HCT116 (cell line): ENCODE results near the gene AP3S1. TPM values are rescaled to one million over a fixed set of nuclear protein-coding genes. Genes with fewer than 3 reads are reported as not detected.

Source experiments
- ATAC-seq: fragments of 200-7000 bp; cut with Tn5 transposase; 2 replicates; pipeline ENCODE4 v1.9.1; 2020; ENCODE audit warnings: mild to moderate bottlenecking, moderate library complexity
- BruUV-seq: library from RNA; stranded (reverse); fragments of 400-500 nt; replicated peaks from 2 replicates; lab custom pipeline; 2021; lab: Mats Ljungman, UMichigan
- CTCF ChIA-PET: fragments of 300-600 bp; sonication (Branson Sonifier 250); formaldehyde crosslinking; loops from one replicate; lab custom pipeline; 2021; ENCODE audit warnings: antibody characterized with exemption; lab: Charles Lee
- POLR2A ChIA-PET: fragments of 300-600, 350-600 bp; sonication (Branson Sonifier 250); formaldehyde crosslinking; loops from one replicate; lab custom pipeline; 2021; ENCODE audit warnings: antibody characterized with exemption; lab: Charles Lee
- RAD21 ChIA-PET, 2 experiments: fragments of 300-600 bp; sonication (Branson Sonifier 250); formaldehyde crosslinking; loops; one replicate each; lab custom pipeline; 2023; ENCODE audit warnings: low total read pairs in 2 of 2; ENCODE audit not compliant: uncharacterized antibody in 2 of 2, unreplicated experiment in 2 of 2, low non-redundant PET in 1 of 2; lab: Charles Lee
- DNase-seq: peaks from one replicate; pipeline ENCODE4 v3.0.0-alpha.2; 2010; ENCODE audit warnings: low read depth, low spot score
- H2AFZ ChIP-seq: fragments of 200-600 bp; shearing (Covaris generic), sonication (generic); 2 replicates; pipeline ENCODE4 v1.6.1; 2017; ENCODE audit warnings: low read depth, mixed run types, mixed read lengths, antibody characterized with exemption, low read length; ENCODE audit not compliant: poor library complexity, severe bottlenecking
- H3K27ac ChIP-seq: 2 replicates; pipeline ENCODE4 v1.5.1; 2012; ENCODE audit warnings: low read depth, low read length
- H3K27me3 ChIP-seq: fragments of 200-600 bp; sonication (generic); 2 replicates; pipeline ENCODE4 v1.6.1; 2016; ENCODE audit warnings: mixed run types, low read length, mixed read lengths; ENCODE audit not compliant: insufficient read depth
- H3K36me3 ChIP-seq, 2 experiments: fragments of 200-500 bp in 1 of 2; fragments of 200-600 bp in 1 of 2; sonication (Bioruptor generic) in 1 of 2; sonication (generic) in 1 of 2; 2 replicates each; pipeline versions ENCODE4 v1.5.1 to v1.6.1; 2014 to 2016; ENCODE audit warnings: low read length in 2 of 2, inconsistent platforms in 1 of 2, mixed read lengths in 1 of 2, mixed run types in 1 of 2; ENCODE audit not compliant: insufficient read depth in 2 of 2, control insufficient read depth in 1 of 2
- H3K4me1 ChIP-seq, 2 experiments: fragments of 200-600 bp in 1 of 2; sonication (generic) in 1 of 2; 2 replicates each; pipeline versions ENCODE4 v1.5.1 to v1.6.1; 2012 to 2017; ENCODE audit warnings: low read length in 2 of 2, inconsistent platforms in 1 of 2, mild to moderate bottlenecking in 1 of 2, mixed read lengths in 1 of 2, mixed run types in 1 of 2, moderate library complexity in 1 of 2; ENCODE audit not compliant: insufficient read depth in 2 of 2, control insufficient read depth in 1 of 2
- H3K4me2 ChIP-seq: fragments of 200-600 bp; sonication (generic); 2 replicates; pipeline ENCODE4 v1.6.1; 2017; ENCODE audit warnings: mixed run types, low read length, mixed read lengths
- H3K4me3 ChIP-seq, 2 experiments: fragments of 200-600 bp in 1 of 2; sonication (generic) in 1 of 2; replicated peaks in 1 of 2; 2 replicates each; pipeline ENCODE4 v1.5.1; 2011 to 2016; ENCODE audit warnings: low read length in 2 of 2, control low read depth in 1 of 2, low read depth in 1 of 2, mild to moderate bottlenecking in 1 of 2, mixed read lengths in 1 of 2, mixed run types in 1 of 2
- H3K79me2 ChIP-seq: fragments of 200-600 bp; sonication (generic); 2 replicates; pipeline ENCODE4 v1.6.1; 2017; ENCODE audit warnings: mild to moderate bottlenecking, mixed run types, low read length, moderate library complexity, mixed read lengths; ENCODE audit not compliant: insufficient read depth
- H3K9ac ChIP-seq: fragments of 200-600 bp; sonication (generic); 2 replicates; pipeline ENCODE4 v1.6.1; 2016; ENCODE audit warnings: low read length, mixed read lengths
- H3K9me2 ChIP-seq: fragments of 200-600 bp; sonication (generic), shearing (Covaris generic); 2 replicates; pipeline ENCODE4 v1.6.1; 2017; ENCODE audit warnings: mixed run types, mild to moderate bottlenecking, moderate library complexity; ENCODE audit not compliant: insufficient read depth
- H3K9me3 ChIP-seq, 2 experiments: fragments of 200-500 bp in 1 of 2; fragments of 200-600 bp in 1 of 2; sonication (Bioruptor generic) in 1 of 2; sonication (generic) in 1 of 2; 2 replicates each; pipeline ENCODE4 v1.6.1; 2014 to 2017; ENCODE audit warnings: low read length in 2 of 2, mixed read lengths in 2 of 2, inconsistent platforms in 1 of 2, low read depth in 1 of 2, mild to moderate bottlenecking in 1 of 2, mixed run types in 1 of 2, moderate library complexity in 1 of 2; ENCODE audit not compliant: control insufficient read depth in 1 of 2, insufficient read depth in 1 of 2
- H4K20me1 ChIP-seq: fragments of 200-600 bp; sonication (generic), shearing (Covaris generic); 2 replicates; pipeline ENCODE4 v1.6.1; 2017; ENCODE audit warnings: mixed run types, mild to moderate bottlenecking, moderate library complexity; ENCODE audit not compliant: insufficient read depth
- CEBPB ChIP-seq: IDR thresholded peaks from 2 replicates; pipeline ENCODE4 v1.6.1; 2012; ENCODE audit warnings: low read depth
- FOSL1 ChIP-seq: IDR thresholded peaks from 2 replicates; pipeline ENCODE4 v1.6.1; 2012; ENCODE audit warnings: low read depth
- JUND ChIP-seq: IDR thresholded peaks from 2 replicates; pipeline ENCODE4 v1.6.1; 2012
- POLR2A ChIP-seq: IDR thresholded peaks from 2 replicates; pipeline ENCODE4 v1.7.0; 2011; ENCODE audit warnings: borderline replicate concordance; ENCODE audit not compliant: insufficient read depth, insufficient read length; ENCODE audit errors: extremely low read depth
- SIN3A ChIP-seq: IDR thresholded peaks from 2 replicates; pipeline ENCODE4 v1.6.1; 2012; ENCODE audit warnings: low read depth
- SRF ChIP-seq: IDR thresholded peaks from 2 replicates; pipeline ENCODE4 v1.6.1; 2012; ENCODE audit warnings: low read depth
- intact Hi-C: fragments of 100-400 bp; cut with micrococcal nuclease; formaldehyde crosslinking; loops from 2 replicates; pipeline ENCODE4 v1.10.0; 2022
- total RNA-seq: library from RNA; stranded (reverse); gene quantifications from one replicate; pipeline ENCODE4 v1.2.1, GENCODE V29; 2021; ENCODE audit not compliant: unreplicated experiment
- TF ChIP-seq, protein P1 (sequence below): IDR thresholded peaks from 2 replicates; pipeline ENCODE4 v1.6.1; 2012
- TF ChIP-seq, protein P2 (sequence below), 3 experiments: fragments of 200-600 bp in 1 of 3; sonication (generic) in 1 of 3; IDR thresholded peaks in 2 of 3; conservative IDR thresholded peaks in 1 of 3; 2 replicates each; pipeline ENCODE4 v1.5.1; 2012 to 2017; ENCODE audit warnings: low read depth in 2 of 3, low read length in 2 of 3, antibody characterized with exemption in 1 of 3, borderline replicate concordance in 1 of 3, control low read depth in 1 of 3, mild to moderate bottlenecking in 1 of 3, mixed read lengths in 1 of 3, mixed run types in 1 of 3, moderate library complexity in 1 of 3; ENCODE audit not compliant: insufficient read depth in 1 of 3
- TF ChIP-seq, protein P3 (sequence below): IDR thresholded peaks from 2 replicates; pipeline ENCODE4 v1.6.1; 2012; ENCODE audit warnings: low read depth

Gene AP3S1
- total RNA-seq, 1 experiment from 2014 or later: 432 TPM

DNA sequence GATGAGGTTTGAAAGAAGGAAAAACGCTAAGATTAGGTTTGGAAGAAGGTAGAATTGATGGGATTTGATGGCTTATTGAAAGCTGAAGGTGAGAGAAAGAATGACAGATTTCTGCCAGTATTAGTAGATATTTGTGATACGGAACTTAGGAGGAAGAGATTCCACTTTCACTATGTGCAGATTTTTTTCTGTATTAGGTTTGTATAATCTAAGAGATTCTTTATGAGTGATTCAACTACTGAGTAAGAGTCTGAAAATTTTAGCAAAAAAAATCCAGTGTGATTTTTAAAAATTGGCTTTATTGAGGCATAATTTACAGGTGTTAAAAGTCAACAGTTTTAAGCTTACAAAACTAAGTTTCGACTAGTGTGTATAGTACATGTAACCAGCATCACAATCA, 54.1 kb downstream of the AP3S1 start:
- Histone ChIP-seq H3K9ac (no peak overlapping the region), H3K4me3 (no peak overlapping the region), H3K9me3 (no peaks in the 10 kb centered on the region), H3K79me2 (peaks cover 100% of the 10 kb centered on the region), H2AFZ (no peak overlapping the region), H3K27ac (no peak overlapping the region; the same call in 1 of the 2 replicates), H4K20me1 (no peaks in the 10 kb centered on the region; the same call in 1 of the 2 replicates), H3K36me3 (peaks cover 0 to 27% of the 10 kb centered on the region in 2 experiments; a peak in 1 of 4 replicates), H3K4me2 (peak overlapping the region; percentile 14), H3K27me3 (no peaks in the 10 kb centered on the region), H3K4me1 (peaks cover 0 to 62% of the 10 kb centered on the region in 2 experiments; a peak in 2 of 4 replicates), H3K9me2 (no peaks in the 10 kb centered on the region)
- RAD21 ChIA-PET: no interaction called here
- POLR2A ChIA-PET: no interaction called here
- intact Hi-C loops: no loop called here
- CTCF ChIA-PET: interaction anchor here (1.1 to 1.7 kb wide), 2 partner anchors 8 to 173 kb away, joined by 3 to 7 read pairs; no protein-coding TSS in a partner anchor
- no peak for ATAC-seq
- no TSS peak for BruUV-seq
- TF ChIP-seq, protein P1, sequence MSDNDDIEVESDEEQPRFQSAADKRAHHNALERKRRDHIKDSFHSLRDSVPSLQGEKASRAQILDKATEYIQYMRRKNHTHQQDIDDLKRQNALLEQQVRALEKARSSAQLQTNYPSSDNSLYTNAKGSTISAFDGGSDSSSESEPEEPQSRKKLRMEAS: no peak
- TF ChIP-seq SIN3A (no peak), JUND (0 out of 2 replicates have a peak, but pooled peaks have one; percentile 17), FOSL1 (peak; percentile 33; the same call in 1 of the 2 replicates), CEBPB (no peak), POLR2A (no peak), SRF (no peak)
- TF ChIP-seq, protein P2, sequence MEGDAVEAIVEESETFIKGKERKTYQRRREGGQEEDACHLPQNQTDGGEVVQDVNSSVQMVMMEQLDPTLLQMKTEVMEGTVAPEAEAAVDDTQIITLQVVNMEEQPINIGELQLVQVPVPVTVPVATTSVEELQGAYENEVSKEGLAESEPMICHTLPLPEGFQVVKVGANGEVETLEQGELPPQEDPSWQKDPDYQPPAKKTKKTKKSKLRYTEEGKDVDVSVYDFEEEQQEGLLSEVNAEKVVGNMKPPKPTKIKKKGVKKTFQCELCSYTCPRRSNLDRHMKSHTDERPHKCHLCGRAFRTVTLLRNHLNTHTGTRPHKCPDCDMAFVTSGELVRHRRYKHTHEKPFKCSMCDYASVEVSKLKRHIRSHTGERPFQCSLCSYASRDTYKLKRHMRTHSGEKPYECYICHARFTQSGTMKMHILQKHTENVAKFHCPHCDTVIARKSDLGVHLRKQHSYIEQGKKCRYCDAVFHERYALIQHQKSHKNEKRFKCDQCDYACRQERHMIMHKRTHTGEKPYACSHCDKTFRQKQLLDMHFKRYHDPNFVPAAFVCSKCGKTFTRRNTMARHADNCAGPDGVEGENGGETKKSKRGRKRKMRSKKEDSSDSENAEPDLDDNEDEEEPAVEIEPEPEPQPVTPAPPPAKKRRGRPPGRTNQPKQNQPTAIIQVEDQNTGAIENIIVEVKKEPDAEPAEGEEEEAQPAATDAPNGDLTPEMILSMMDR (IDR thresholded peaks at IDR 0.05 in 2 of 3, conservative IDR thresholded peaks at IDR 0.05 in 1 of 3; ENCODE audit: borderline replicate concordance in 1 of 3, insufficient read depth in 1 of 3, low read depth in 2 of 3, low read length in 2 of 3): no peak
- TF ChIP-seq, protein P3, sequence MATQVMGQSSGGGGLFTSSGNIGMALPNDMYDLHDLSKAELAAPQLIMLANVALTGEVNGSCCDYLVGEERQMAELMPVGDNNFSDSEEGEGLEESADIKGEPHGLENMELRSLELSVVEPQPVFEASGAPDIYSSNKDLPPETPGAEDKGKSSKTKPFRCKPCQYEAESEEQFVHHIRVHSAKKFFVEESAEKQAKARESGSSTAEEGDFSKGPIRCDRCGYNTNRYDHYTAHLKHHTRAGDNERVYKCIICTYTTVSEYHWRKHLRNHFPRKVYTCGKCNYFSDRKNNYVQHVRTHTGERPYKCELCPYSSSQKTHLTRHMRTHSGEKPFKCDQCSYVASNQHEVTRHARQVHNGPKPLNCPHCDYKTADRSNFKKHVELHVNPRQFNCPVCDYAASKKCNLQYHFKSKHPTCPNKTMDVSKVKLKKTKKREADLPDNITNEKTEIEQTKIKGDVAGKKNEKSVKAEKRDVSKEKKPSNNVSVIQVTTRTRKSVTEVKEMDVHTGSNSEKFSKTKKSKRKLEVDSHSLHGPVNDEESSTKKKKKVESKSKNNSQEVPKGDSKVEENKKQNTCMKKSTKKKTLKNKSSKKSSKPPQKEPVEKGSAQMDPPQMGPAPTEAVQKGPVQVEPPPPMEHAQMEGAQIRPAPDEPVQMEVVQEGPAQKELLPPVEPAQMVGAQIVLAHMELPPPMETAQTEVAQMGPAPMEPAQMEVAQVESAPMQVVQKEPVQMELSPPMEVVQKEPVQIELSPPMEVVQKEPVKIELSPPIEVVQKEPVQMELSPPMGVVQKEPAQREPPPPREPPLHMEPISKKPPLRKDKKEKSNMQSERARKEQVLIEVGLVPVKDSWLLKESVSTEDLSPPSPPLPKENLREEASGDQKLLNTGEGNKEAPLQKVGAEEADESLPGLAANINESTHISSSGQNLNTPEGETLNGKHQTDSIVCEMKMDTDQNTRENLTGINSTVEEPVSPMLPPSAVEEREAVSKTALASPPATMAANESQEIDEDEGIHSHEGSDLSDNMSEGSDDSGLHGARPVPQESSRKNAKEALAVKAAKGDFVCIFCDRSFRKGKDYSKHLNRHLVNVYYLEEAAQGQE: no peak
- DNase-seq: no peak
